CD4-positive, alpha-beta T cell (primary cell): ENCODE measurements around the gene YPEL2. TPM values are rescaled to one million over a fixed set of nuclear protein-coding genes. Genes with fewer than 3 reads are reported as not detected.

Experiments
- ATAC-seq: fragments of 200-7000 bp; cut with Tn5 transposase; one replicate; pipeline ENCODE4 v1.10.0; 2022; ENCODE audit warnings: mild to moderate bottlenecking; ENCODE audit not compliant: poor library complexity
- CTCF ChIA-PET: fragments of 350-600 bp; sonication (Branson Sonifier 250); formaldehyde crosslinking; loops from one replicate; lab custom pipeline; 2021; ENCODE audit warnings: antibody characterized with exemption, inconsistent platforms; lab: Charles Lee
- POLR2A ChIA-PET: fragments of 350-600 bp; sonication (Branson Sonifier 250); formaldehyde crosslinking; loops from one replicate; lab custom pipeline; 2021; ENCODE audit warnings: antibody characterized with exemption, inconsistent platforms; lab: Charles Lee
- DNase-seq, 14 experiments: peaks; one replicate each; pipeline ENCODE4 v3.0.0-alpha.2; 2013 to 2020; ENCODE audit warnings: mixed read lengths in 2 of 14
- H3K27ac ChIP-seq, 2 donors: one replicate each; pipeline versions ENCODE4 v1.5.1 to v1.7.0; 2013; ENCODE audit warnings: low read length in 2 of 2, low read depth in 1 of 2, mild to moderate bottlenecking in 1 of 2
- H3K27me3 ChIP-seq, 2 experiments: 1 replicate in 1 of 2; 2 replicates in 1 of 2; pipeline versions ENCODE4 v1.6.1 to v1.7.0; 2013; ENCODE audit warnings: low read length in 2 of 2, control low read depth in 1 of 2, mild to moderate bottlenecking in 1 of 2, moderate library complexity in 1 of 2; ENCODE audit not compliant: insufficient read depth in 2 of 2, control insufficient read depth in 1 of 2
- H3K36me3 ChIP-seq: one replicate; pipeline ENCODE4 v1.6.1; 2013; ENCODE audit warnings: low read length, control low read depth; ENCODE audit not compliant: insufficient read depth
- H3K4me1 ChIP-seq: one replicate; pipeline ENCODE4 v1.6.1; 2013; ENCODE audit warnings: low read length, control low read depth; ENCODE audit not compliant: insufficient read depth
- H3K4me3 ChIP-seq: one replicate; pipeline ENCODE4 v1.5.1; 2013; ENCODE audit warnings: mild to moderate bottlenecking, low read length, moderate library complexity
- H3K9me3 ChIP-seq, 2 experiments: 1 replicate in 1 of 2; 2 replicates in 1 of 2; pipeline versions ENCODE4 v1.6.1 to v1.7.0; 2013; ENCODE audit warnings: low read length in 2 of 2, mild to moderate bottlenecking in 2 of 2, control low read depth in 1 of 2, moderate library complexity in 1 of 2; ENCODE audit not compliant: control insufficient read depth in 1 of 2, insufficient read depth in 1 of 2
- H3K27ac Mint-ChIP-seq: one replicate; pipeline ENCODE4 v1.8.0; 2020; ENCODE audit warnings: mixed read lengths
- H3K27me3 Mint-ChIP-seq: one replicate; pipeline ENCODE4 v1.8.0; 2021; ENCODE audit warnings: mixed read lengths
- H3K36me3 Mint-ChIP-seq: one replicate; pipeline ENCODE4 v1.8.0; 2021; ENCODE audit warnings: low read depth, mixed read lengths
- H3K4me1 Mint-ChIP-seq: one replicate; pipeline ENCODE4 v1.8.0; 2021; ENCODE audit warnings: low read depth, mixed read lengths
- H3K4me3 Mint-ChIP-seq: one replicate; pipeline ENCODE4 v1.8.0; 2020; ENCODE audit warnings: mild to moderate bottlenecking, mixed read lengths
- H3K9me3 Mint-ChIP-seq: one replicate; pipeline ENCODE4 v1.8.0; 2020; ENCODE audit warnings: mixed read lengths
- intact Hi-C, 2 experiments: fragments of 100-400 bp; cut with DNase I in 1 of 2; cut with micrococcal nuclease in 1 of 2; formaldehyde crosslinking; loops; one replicate each; pipeline versions ENCODE4 v1.15.1 to v1.9.0; 2023 to 2025; cut with DNase I, micrococcal nuclease
- total RNA-seq, 174 experiments: library from RNA in 2 of 174; stranded (reverse) in 2 of 174; gene quantifications; one replicate each; pipeline ENCODE4 v1.2.3 and lab custom pipeline; 2021 to 2026
- TF ChIP-seq, protein P1 (sequence below): fragments of 200-600 bp; IDR thresholded peaks from one replicate; pipeline ENCODE4 v1.8.0; 2022; ENCODE audit warnings: antibody characterized with exemption, mild to moderate bottlenecking

The YPEL2 gene
- total RNA-seq, 2 experiments from 2014 or later, result 69.1 to 71.6 TPM

GRCh38 chr17:59424331-59424730 is 92.9 kb downstream of the YPEL2 start:
- no peaks in the 10 kb centered on the region for H3K27me3 Mint-ChIP-seq
- H3K36me3 ChIP-seq, result no peaks in the 10 kb centered on the region
- H3K4me3 ChIP-seq, result no peak overlapping the region
- DNase-seq (no peak), ATAC-seq (no peak)
- no peak overlapping the region for H3K27ac Mint-ChIP-seq
- no peaks in the 10 kb centered on the region for H3K9me3 Mint-ChIP-seq
- peaks cover 2% of the 10 kb centered on the region for H3K4me1 ChIP-seq
- ChIA-PET POLR2A (interaction anchor here (1.1 kb wide), 1 partner anchor 95 kb away, joined by 3 read pairs; no protein-coding TSS in a partner anchor), CTCF (interaction anchor here (1.2 kb wide), 1 partner anchor 16 kb away, joined by 3 read pairs; no protein-coding TSS in a partner anchor)
- intact Hi-C loops, result no loop called here
- H3K27ac ChIP-seq, result no peak overlapping the region
- no peak overlapping the region for H3K4me3 Mint-ChIP-seq
- no peaks in the 10 kb centered on the region for H3K36me3 Mint-ChIP-seq
- no peaks in the 10 kb centered on the region for H3K9me3 ChIP-seq
- no peaks in the 10 kb centered on the region for H3K27me3 ChIP-seq
- H3K4me1 Mint-ChIP-seq, result peaks cover 6% of the 10 kb centered on the region
- TF ChIP-seq, protein P1, sequence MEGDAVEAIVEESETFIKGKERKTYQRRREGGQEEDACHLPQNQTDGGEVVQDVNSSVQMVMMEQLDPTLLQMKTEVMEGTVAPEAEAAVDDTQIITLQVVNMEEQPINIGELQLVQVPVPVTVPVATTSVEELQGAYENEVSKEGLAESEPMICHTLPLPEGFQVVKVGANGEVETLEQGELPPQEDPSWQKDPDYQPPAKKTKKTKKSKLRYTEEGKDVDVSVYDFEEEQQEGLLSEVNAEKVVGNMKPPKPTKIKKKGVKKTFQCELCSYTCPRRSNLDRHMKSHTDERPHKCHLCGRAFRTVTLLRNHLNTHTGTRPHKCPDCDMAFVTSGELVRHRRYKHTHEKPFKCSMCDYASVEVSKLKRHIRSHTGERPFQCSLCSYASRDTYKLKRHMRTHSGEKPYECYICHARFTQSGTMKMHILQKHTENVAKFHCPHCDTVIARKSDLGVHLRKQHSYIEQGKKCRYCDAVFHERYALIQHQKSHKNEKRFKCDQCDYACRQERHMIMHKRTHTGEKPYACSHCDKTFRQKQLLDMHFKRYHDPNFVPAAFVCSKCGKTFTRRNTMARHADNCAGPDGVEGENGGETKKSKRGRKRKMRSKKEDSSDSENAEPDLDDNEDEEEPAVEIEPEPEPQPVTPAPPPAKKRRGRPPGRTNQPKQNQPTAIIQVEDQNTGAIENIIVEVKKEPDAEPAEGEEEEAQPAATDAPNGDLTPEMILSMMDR, result no peak

- no peaks in the 10 kb centered on the region for H3K36me3 Mint-ChIP-seq
- TF ChIP-seq, protein P1, result no peak
- H3K9me3 Mint-ChIP-seq, result no peaks in the 10 kb centered on the region
- no peak for DNase-seq
- intact Hi-C loops, result no loop called here
- H3K4me1 Mint-ChIP-seq, result peaks cover 6% of the 10 kb centered on the region
- Histone ChIP-seq H3K4me3 (no peak overlapping the region), H3K9me3 (no peaks in the 10 kb centered on the region), H3K27me3 (no peaks in the 10 kb centered on the region), H3K4me1 (peaks cover 2% of the 10 kb centered on the region), H3K27ac (no peak overlapping the region), H3K36me3 (no peaks in the 10 kb centered on the region)
- H3K27ac Mint-ChIP-seq, result no peak overlapping the region
- ATAC-seq, result no peak
- POLR2A ChIA-PET, result interaction anchor here (1.1 kb wide), 1 partner anchor 96 kb away, joined by 3 read pairs; no protein-coding TSS in a partner anchor
- no peaks in the 10 kb centered on the region for H3K27me3 Mint-ChIP-seq
- no peak overlapping the region for H3K4me3 Mint-ChIP-seq
- CTCF ChIA-PET, result interaction anchor here (3.8 kb wide), 1 partner anchor 96 kb away, joined by 12 read pairs; no protein-coding TSS in a partner anchor
These were observed 93.9 kb downstream of the YPEL2 start for GRCh38 chr17:59425085-59425931.

DNA sequence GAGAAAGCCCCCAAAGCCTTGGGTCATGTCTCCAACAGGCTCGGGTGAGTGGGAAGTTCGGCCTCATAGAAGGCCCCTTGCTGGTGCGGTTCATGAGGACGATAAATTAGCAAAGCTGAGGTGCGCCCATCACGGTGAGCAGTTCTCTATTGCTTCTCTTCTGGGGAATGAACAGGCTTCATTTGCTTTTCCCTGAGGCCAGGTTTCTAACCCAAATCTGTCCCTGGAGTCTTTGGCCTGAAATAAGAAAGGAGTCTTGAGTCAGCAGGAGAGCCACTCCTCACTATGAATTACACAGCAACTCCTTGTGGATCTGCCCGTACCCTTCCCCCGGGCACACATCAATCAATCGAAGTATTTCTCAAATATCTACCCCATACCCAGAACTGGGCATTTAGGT is 94.6 kb downstream of the YPEL2 start:
- Histone ChIP-seq H3K9me3 (no peaks in the 10 kb centered on the region), H3K4me1 (peaks cover 2% of the 10 kb centered on the region), H3K27me3 (no peaks in the 10 kb centered on the region), H3K4me3 (no peak overlapping the region), H3K27ac (no peak overlapping the region), H3K36me3 (no peaks in the 10 kb centered on the region)
- intact Hi-C loops, result no loop called here
- TF ChIP-seq, protein P1, result no peak
- H3K27me3 Mint-ChIP-seq, result no peaks in the 10 kb centered on the region
- no peak for ATAC-seq
- CTCF ChIA-PET, result interaction anchor here (3.8 kb wide), 1 partner anchor 96 kb away, joined by 12 read pairs; no protein-coding TSS in a partner anchor
- peaks cover 6% of the 10 kb centered on the region for H3K4me1 Mint-ChIP-seq
- no peaks in the 10 kb centered on the region for H3K9me3 Mint-ChIP-seq
- POLR2A ChIA-PET, result no interaction called here
- H3K27ac Mint-ChIP-seq, result no peak overlapping the region
- no peak for DNase-seq
- H3K4me3 Mint-ChIP-seq, result no peak overlapping the region
- no peaks in the 10 kb centered on the region for H3K36me3 Mint-ChIP-seq
